A673 (cell line): ENCODE measurements around the gene ATF4. TPM values are rescaled to one million over a fixed set of nuclear protein-coding genes. Genes with fewer than 3 reads are reported as not detected.

Experiments
- BruUV-seq: library from RNA; stranded (reverse); fragments of 400-500 nt; replicated peaks from 2 replicates; lab custom pipeline; 2021; lab: Mats Ljungman, UMichigan
- CTCF ChIA-PET: fragments of 300-600 bp; sonication (Branson Sonifier 250); formaldehyde crosslinking; loops from one replicate; lab custom pipeline; 2022; ENCODE audit warnings: antibody characterized with exemption; lab: Charles Lee
- POLR2A ChIA-PET: fragments of 300-600 bp; sonication (Branson Sonifier 250); formaldehyde crosslinking; loops from one replicate; lab custom pipeline; 2022; ENCODE audit warnings: antibody characterized with exemption; ENCODE audit not compliant: low non-redundant PET; lab: Charles Lee
- DNase-seq: peaks from one replicate; pipeline ENCODE4 v3.0.0-alpha.2; 2015; ENCODE audit warnings: low spot score
- H3K27ac ChIP-seq: fragments of 200-600 bp; sonication (generic); 2 replicates; pipeline ENCODE4 v1.5.1; 2016; ENCODE audit warnings: mixed run types, low read depth, mild to moderate bottlenecking, mixed read lengths, antibody characterized with exemption, low read length; ENCODE audit not compliant: poor library complexity, severe bottlenecking
- H3K27me3 ChIP-seq: fragments of 200-600 bp; sonication (generic); replicated peaks from 2 replicates; pipeline ENCODE4 v1.6.1; 2017; ENCODE audit warnings: mixed run types, low read depth, mild to moderate bottlenecking, mixed read lengths, antibody characterized with exemption, low read length; ENCODE audit not compliant: insufficient read depth, poor library complexity
- H3K36me3 ChIP-seq: fragments of 200-600 bp; sonication (generic); 2 replicates; pipeline ENCODE4 v1.6.1; 2016; ENCODE audit warnings: mixed run types, mild to moderate bottlenecking, mixed read lengths, antibody characterized with exemption, low read length; ENCODE audit not compliant: insufficient read depth, poor library complexity, severe bottlenecking
- H3K4me1 ChIP-seq: fragments of 200-600 bp; sonication (generic); 2 replicates; pipeline ENCODE4 v1.6.1; 2017; ENCODE audit warnings: mixed run types, mild to moderate bottlenecking, mixed read lengths, antibody characterized with exemption, low read length; ENCODE audit not compliant: insufficient read depth, poor library complexity, severe bottlenecking
- H3K4me3 ChIP-seq: fragments of 200-600 bp; sonication (generic); 2 replicates; pipeline ENCODE4 v1.5.1; 2016; ENCODE audit warnings: low read depth, mixed run types, mild to moderate bottlenecking, mixed read lengths, low read length; ENCODE audit not compliant: poor library complexity, severe bottlenecking
- H3K9me3 ChIP-seq: fragments of 200-600 bp; sonication (generic); 2 replicates; pipeline ENCODE4 v1.6.1; 2016; ENCODE audit warnings: mixed run types, low read depth, mild to moderate bottlenecking, mixed read lengths, antibody characterized with exemption, low read length; ENCODE audit not compliant: poor library complexity, severe bottlenecking
- CTCF ChIP-seq: fragments of 300-800, 200-600 bp; sonication (generic); conservative IDR thresholded peaks from 2 replicates; pipeline ENCODE4 v1.5.1; 2017; ENCODE audit warnings: low read depth, mild to moderate bottlenecking, antibody characterized with exemption, low read length, moderate library complexity, mixed read lengths
- EZH2 ChIP-seq: fragments of 200-600 bp; sonication (generic); IDR thresholded peaks from 2 replicates; pipeline ENCODE4 v1.6.1; 2017; ENCODE audit warnings: borderline replicate concordance, low read depth, mild to moderate bottlenecking, mixed read lengths, antibody characterized with exemption, low read length; ENCODE audit not compliant: poor library complexity, severe bottlenecking
- intact Hi-C: fragments of 100-400 bp; cut with micrococcal nuclease; formaldehyde crosslinking; loops from one replicate; pipeline ENCODE4 v1.10.0; 2022; ENCODE audit not compliant: unreplicated experiment
- total RNA-seq: library from RNA; stranded (reverse); gene quantifications from 2 replicates; pipeline ENCODE4 v1.2.3, GENCODE V29; 2021

ATF4 gene
- total RNA-seq, 1 experiment from 2014 or later, result 476 TPM

GRCh38 chr22:39537975-39538374 lies 17.6 kb downstream of the ATF4 start:
- DNase-seq, result no peak
- no peak overlapping the region for H3K4me3 ChIP-seq
- H3K4me1 ChIP-seq, result peaks cover 9% of the 10 kb centered on the region
- H3K27me3 ChIP-seq, result no peaks in the 10 kb centered on the region
- no peaks in the 10 kb centered on the region for H3K36me3 ChIP-seq
- TF ChIP-seq CTCF, result no peak
- TF ChIP-seq EZH2, result no peak
- no peaks in the 10 kb centered on the region for H3K9me3 ChIP-seq
- POLR2A ChIA-PET, result no interaction called here
- CTCF ChIA-PET, result no interaction called here
- intact Hi-C loops, result loop anchor here (10.0 kb wide), 1 partner anchor 807 kb away; the partner anchor contains the start of gene ADSL
- BruUV-seq, result no TSS peak
- H3K27ac ChIP-seq, result no peak overlapping the region

DNA sequence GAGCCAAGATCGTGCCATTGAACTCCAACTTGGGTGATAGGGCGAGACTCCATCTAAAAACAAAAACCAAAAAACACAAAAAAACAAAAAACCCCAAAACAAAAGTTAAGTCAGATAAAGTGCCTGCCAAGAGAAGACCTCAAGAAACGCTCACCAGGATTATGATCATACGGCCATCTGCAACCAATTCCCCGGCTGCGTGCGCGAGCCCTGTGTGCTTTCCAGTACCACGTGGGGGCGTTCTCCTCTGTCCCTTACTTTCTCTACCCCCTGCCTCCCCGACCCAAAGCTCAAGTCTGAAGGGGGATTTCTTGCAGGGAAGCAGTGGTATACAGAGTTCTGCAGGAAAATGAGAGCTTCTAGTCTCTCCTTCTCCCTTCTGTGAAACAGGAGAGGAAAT lies 22.7 kb downstream of the ATF4 start:
- H3K36me3 ChIP-seq, result no peaks in the 10 kb centered on the region
- CTCF ChIA-PET, result interaction anchor here (0.6 to 1.1 kb wide), 5 partner anchors 9 to 501 kb away, joined by 3 to 12 read pairs (median 3); no protein-coding TSS in a partner anchor
- no peak overlapping the region for H3K4me3 ChIP-seq
- no peak overlapping the region for H3K27ac ChIP-seq
- BruUV-seq, result no TSS peak
- no peaks in the 10 kb centered on the region for H3K9me3 ChIP-seq
- H3K4me1 ChIP-seq, result no peaks in the 10 kb centered on the region
- peaks cover 3% of the 10 kb centered on the region for H3K27me3 ChIP-seq
- POLR2A ChIA-PET, result no interaction called here
- DNase-seq, result peak; percentile 81
- TF ChIP-seq CTCF, result peak; percentile 80
- TF ChIP-seq EZH2, result no peak
- intact Hi-C loops, result loop anchor here (2.0 to 10.0 kb wide), 2 partner anchors 262 to 482 kb away; no protein-coding TSS in a partner anchor

- no peaks in the 10 kb centered on the region for H3K36me3 ChIP-seq
- intact Hi-C loops, result loop anchor here (10.0 kb wide), 1 partner anchor 259 kb away; no protein-coding TSS in a partner anchor
- no TSS peak for BruUV-seq
- ChIA-PET CTCF (no interaction called here), POLR2A (no interaction called here)
- no peak overlapping the region for H3K4me3 ChIP-seq
- H3K27me3 ChIP-seq, result peaks cover 11% of the 10 kb centered on the region
- DNase-seq, result peak; percentile 68
- no peak overlapping the region for H3K27ac ChIP-seq
- H3K9me3 ChIP-seq, result no peaks in the 10 kb centered on the region
- TF ChIP-seq CTCF (no peak), EZH2 (no peak)
- H3K4me1 ChIP-seq, result no peaks in the 10 kb centered on the region
Measured at GRCh38 chr22:39545386-39546365, 25.3 kb downstream of the ATF4 start.
